ENCODE measurements around the gene ARL6IP1. TPM values are rescaled to one million over a fixed set of nuclear protein-coding genes. Genes with fewer than 3 reads are reported as not detected.

Gene ARL6IP1
- total and polyA plus RNA-seq, 4 donors = 99.0 to 260 (median 184) TPM

DNA sequence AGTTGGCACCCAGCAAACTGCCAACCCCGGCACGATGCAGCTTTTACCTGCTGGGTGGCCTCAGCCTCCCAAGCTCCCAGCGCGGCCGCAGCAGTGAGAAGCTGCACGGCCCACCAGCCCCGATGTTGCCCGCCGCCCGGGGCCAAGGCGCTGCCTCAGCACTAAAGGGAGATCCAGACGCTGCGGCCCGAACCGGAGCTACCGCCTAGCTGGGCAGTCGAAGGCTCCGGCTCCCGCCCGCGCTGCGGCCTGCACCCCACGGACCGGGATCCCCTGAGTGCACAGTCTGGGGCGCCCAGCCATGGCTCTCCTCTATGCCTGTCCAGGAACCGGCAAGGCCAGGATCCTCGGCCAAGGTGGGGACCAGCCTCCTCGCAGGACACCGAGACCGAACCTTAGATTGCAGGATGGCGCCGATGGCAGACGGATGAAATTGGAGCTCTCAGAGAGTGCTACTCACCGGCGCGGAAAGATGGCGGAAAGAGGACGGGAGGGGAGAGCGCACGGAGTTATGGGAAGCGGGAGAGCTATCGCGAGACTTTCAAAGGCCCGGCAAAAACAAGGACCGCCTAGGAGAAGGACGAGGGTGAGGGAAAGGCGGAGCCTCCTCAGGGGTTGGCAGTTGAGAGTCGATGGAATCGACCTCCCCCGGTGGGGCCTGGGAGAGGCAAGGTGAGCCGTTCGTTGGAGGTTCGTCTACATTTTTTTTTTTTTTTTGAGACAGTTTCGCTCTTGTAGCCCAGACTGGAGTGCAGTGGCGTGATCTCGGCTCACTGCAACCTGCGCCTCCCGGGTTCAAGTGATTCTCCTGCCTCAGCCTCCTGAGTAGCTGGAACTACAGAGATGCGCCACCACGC is 11.3 kb downstream of the ARL6IP1 start, which contains the start of gene RPS15A:
Gene RPS15A, minus strand, starts transcription at position 485 of the 857 bp plus-strand sequence. CDS start 1,221 bp downstream, outside the sequence.
- Histone ChIP-seq H3K36me3 (ENCODE audit: control insufficient read depth in 4 of 4, insufficient read depth in 3 of 4, low read depth in 1 of 4, low read length in 3 of 4) (peaks cover 13 to 48% (median 25%) of the 10 kb centered on the region in 4 donors), H3K4me3 (ENCODE audit: low read depth in 1 of 3, low read length in 3 of 3) (peak within 1 kb of the TSS; percentile 65 to 97 (median 89)), H3K27me3 (ENCODE audit: control insufficient read depth in 4 of 4, insufficient read depth in 4 of 4, low read length in 3 of 4) (no peaks in the 10 kb centered on the region), H3K9ac (ENCODE audit: low read depth in 1 of 2, low read length in 2 of 2) (peak within 1 kb of the TSS; percentile 94 to 95), H3K27ac (ENCODE audit: low read depth in 1 of 2, low read length in 2 of 2) (peak within 1 kb of the TSS; percentile 55 to 64), H3K9me3 (ENCODE audit: control insufficient read depth in 4 of 4, low read length in 3 of 4) (no peaks in the 10 kb centered on the region), H3K4me1 (ENCODE audit: control insufficient read depth in 4 of 4, insufficient read depth in 4 of 4, low read length in 3 of 4) (peaks cover 4 to 29% (median 21%) of the 10 kb centered on the region in 4 donors)
- DNase-seq (ENCODE audit: low spot score) = peak; percentile 88
- TF ChIP-seq SP1 (IDR thresholded peaks at IDR 0.05) = peak; percentile 49
- TF ChIP-seq TAF1 (conservative IDR thresholded peaks at IDR 0.05) = peak; percentile 98
- peak; percentile 92 for TF ChIP-seq REST (IDR thresholded peaks at IDR 0.05)
- TF ChIP-seq, protein P1, sequence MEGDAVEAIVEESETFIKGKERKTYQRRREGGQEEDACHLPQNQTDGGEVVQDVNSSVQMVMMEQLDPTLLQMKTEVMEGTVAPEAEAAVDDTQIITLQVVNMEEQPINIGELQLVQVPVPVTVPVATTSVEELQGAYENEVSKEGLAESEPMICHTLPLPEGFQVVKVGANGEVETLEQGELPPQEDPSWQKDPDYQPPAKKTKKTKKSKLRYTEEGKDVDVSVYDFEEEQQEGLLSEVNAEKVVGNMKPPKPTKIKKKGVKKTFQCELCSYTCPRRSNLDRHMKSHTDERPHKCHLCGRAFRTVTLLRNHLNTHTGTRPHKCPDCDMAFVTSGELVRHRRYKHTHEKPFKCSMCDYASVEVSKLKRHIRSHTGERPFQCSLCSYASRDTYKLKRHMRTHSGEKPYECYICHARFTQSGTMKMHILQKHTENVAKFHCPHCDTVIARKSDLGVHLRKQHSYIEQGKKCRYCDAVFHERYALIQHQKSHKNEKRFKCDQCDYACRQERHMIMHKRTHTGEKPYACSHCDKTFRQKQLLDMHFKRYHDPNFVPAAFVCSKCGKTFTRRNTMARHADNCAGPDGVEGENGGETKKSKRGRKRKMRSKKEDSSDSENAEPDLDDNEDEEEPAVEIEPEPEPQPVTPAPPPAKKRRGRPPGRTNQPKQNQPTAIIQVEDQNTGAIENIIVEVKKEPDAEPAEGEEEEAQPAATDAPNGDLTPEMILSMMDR (IDR thresholded peaks at IDR 0.05; ENCODE audit: low read depth, low read length, missing input control) = no peak
- TF ChIP-seq HNF4A (conservative IDR thresholded peaks at IDR 0.05) = no peak
- peak in 1 of 2 donors; percentile 55 for TF ChIP-seq RXRA (IDR thresholded peaks at IDR 0.05)
- peak; percentile 9 for TF ChIP-seq FOXA2 (IDR thresholded peaks at IDR 0.05)
- no peak for TF ChIP-seq HNF4G (IDR thresholded peaks at IDR 0.05)
- peak in 1 of 2 donors; percentile 65 for TF ChIP-seq GABPA (IDR thresholded peaks at IDR 0.05 in 1 of 2, conservative IDR thresholded peaks at IDR 0.05 in 1 of 2)
- peak in 1 of 2 donors; percentile 38 for TF ChIP-seq RAD21 (IDR thresholded peaks at IDR 0.05)
- peak; percentile 99 for TF ChIP-seq YY1 (IDR thresholded peaks at IDR 0.05)
- TF ChIP-seq FOXA1 (IDR thresholded peaks at IDR 0.05) = no peak
- TF ChIP-seq JUND (IDR thresholded peaks at IDR 0.05) = no peak
- TF ChIP-seq NR2F2 (IDR thresholded peaks at IDR 0.05) = no peak
- TF ChIP-seq ZBTB33 (IDR thresholded peaks at IDR 0.05) = peak; percentile 99
- TF ChIP-seq, protein P2, sequence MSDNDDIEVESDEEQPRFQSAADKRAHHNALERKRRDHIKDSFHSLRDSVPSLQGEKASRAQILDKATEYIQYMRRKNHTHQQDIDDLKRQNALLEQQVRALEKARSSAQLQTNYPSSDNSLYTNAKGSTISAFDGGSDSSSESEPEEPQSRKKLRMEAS (IDR thresholded peaks at IDR 0.05) = peak; percentile 71
- no peak for TF ChIP-seq EGR1 (IDR thresholded peaks at IDR 0.05; ENCODE audit: low read depth in 2 of 2)
- TF ChIP-seq ATF3 (IDR thresholded peaks at IDR 0.05) = no peak
- WGBS = 3% methylated on average over 60 of the region's 60 CpGs

Measured in liver (tissue), 9 donors.